ENCODE data around the gene SEMA4D. TPM values are rescaled to one million over a fixed set of nuclear protein-coding genes. Genes with fewer than 3 reads are reported as not detected.

Gene SEMA4D
- polyA plus RNA-seq, 1 donor from 2014 or later, result 35.3 TPM

- H3K4me3 Mint-ChIP-seq, result peak overlapping the region in 1 of 4 donors; percentile 39
These were observed 49.1 kb downstream of the SEMA4D start for GRCh38 chr9:89448821-89449220.

GRCh38 chr9:89448381-89448780, 49.5 kb downstream of the SEMA4D start:
- H3K4me3 Mint-ChIP-seq, result peak overlapping the region in 1 of 4 donors; percentile 49
- H3K27me3 Mint-ChIP-seq, result no peaks in the 10 kb centered on the region
- H3K36me3 Mint-ChIP-seq, result peaks cover 4% of the 10 kb centered on the region
- no peaks in the 10 kb centered on the region for H3K9me3 Mint-ChIP-seq
- peaks cover 36 to 52% (median 49%) of the 10 kb centered on the region in 3 donors for H3K4me1 Mint-ChIP-seq
- H3K27ac Mint-ChIP-seq, result peak overlapping the region in 2 of 3 donors; percentile 51 to 85

More at GRCh38 chr9:89448821-89449220, 49.1 kb downstream of the SEMA4D start:
- Mint-ChIP-seq H3K4me1 (peaks cover 36 to 52% (median 49%) of the 10 kb centered on the region in 3 donors), H3K9me3 (no peaks in the 10 kb centered on the region), H3K27ac (peak overlapping the region in 1 of 3 donors; percentile 51), H3K36me3 (peaks cover 4% of the 10 kb centered on the region), H3K27me3 (no peaks in the 10 kb centered on the region)

GRCh38 chr9:89447416-89447815, 50.5 kb downstream of the SEMA4D start:
- H3K36me3 Mint-ChIP-seq, result peaks cover 4% of the 10 kb centered on the region
- H3K9me3 Mint-ChIP-seq, result no peaks in the 10 kb centered on the region
- peak overlapping the region in 1 of 4 donors; percentile 39 for H3K4me3 Mint-ChIP-seq
- H3K27me3 Mint-ChIP-seq, result no peaks in the 10 kb centered on the region
- peak overlapping the region in 1 of 3 donors; percentile 63 for H3K27ac Mint-ChIP-seq
- H3K4me1 Mint-ChIP-seq, result peaks cover 40 to 58% (median 48%) of the 10 kb centered on the region in 3 donors

GRCh38 chr9:89446961-89447310, 51.0 kb downstream of the SEMA4D start:
- peaks cover 42 to 63% (median 52%) of the 10 kb centered on the region in 3 donors for H3K4me1 Mint-ChIP-seq
- no peaks in the 10 kb centered on the region for H3K27me3 Mint-ChIP-seq
- no peaks in the 10 kb centered on the region for H3K9me3 Mint-ChIP-seq
- H3K36me3 Mint-ChIP-seq, result peaks cover 4% of the 10 kb centered on the region
- no peak overlapping the region for H3K4me3 Mint-ChIP-seq
- H3K27ac Mint-ChIP-seq, result no peak overlapping the region

- H3K4me1 Mint-ChIP-seq, result peaks cover 45 to 67% (median 51%) of the 10 kb centered on the region in 3 donors
- H3K4me3 Mint-ChIP-seq, result peak overlapping the region in 1 of 4 donors; percentile 23
- no peaks in the 10 kb centered on the region for H3K9me3 Mint-ChIP-seq
- H3K27me3 Mint-ChIP-seq, result no peaks in the 10 kb centered on the region
- peak overlapping the region in 2 of 3 donors; percentile 71 to 82 for H3K27ac Mint-ChIP-seq
- peaks cover 3% of the 10 kb centered on the region for H3K36me3 Mint-ChIP-seq
These were observed 51.5 kb downstream of the SEMA4D start for GRCh38 chr9:89446261-89446960.

GRCh38 chr9:89445801-89446251, 52.1 kb downstream of the SEMA4D start:
- Mint-ChIP-seq H3K36me3 (peaks cover 3% of the 10 kb centered on the region), H3K4me1 (peaks cover 49 to 70% (median 49%) of the 10 kb centered on the region in 3 donors), H3K27me3 (no peaks in the 10 kb centered on the region)

GRCh38 chr9:89444925-89445765, 52.8 kb downstream of the SEMA4D start:
- H3K4me1 Mint-ChIP-seq, result peaks cover 50 to 75% (median 56%) of the 10 kb centered on the region in 3 donors

More at GRCh38 chr9:89445801-89446251, 52.1 kb downstream of the SEMA4D start:
- peak overlapping the region in 2 of 3 donors; percentile 71 to 82 for H3K27ac Mint-ChIP-seq
- no peaks in the 10 kb centered on the region for H3K9me3 Mint-ChIP-seq
- peak overlapping the region in 1 of 4 donors; percentile 23 for H3K4me3 Mint-ChIP-seq

GRCh38 chr9:89444274-89444673, 53.6 kb downstream of the SEMA4D start:
- Mint-ChIP-seq H3K9me3 (no peaks in the 10 kb centered on the region), H3K27ac (peak overlapping the region; percentile 30 to 93 (median 77)), H3K4me3 (peak overlapping the region in 3 of 4 donors; percentile 9 to 87 (median 22)), H3K27me3 (no peaks in the 10 kb centered on the region), H3K4me1 (peaks cover 56 to 76% (median 60%) of the 10 kb centered on the region in 3 donors), H3K36me3 (peaks cover 6% of the 10 kb centered on the region)

More at GRCh38 chr9:89444925-89445765, 52.8 kb downstream of the SEMA4D start:
- Mint-ChIP-seq H3K27me3 (no peaks in the 10 kb centered on the region), H3K4me3 (peak overlapping the region in 3 of 4 donors; percentile 9 to 31 (median 22)), H3K27ac (peak overlapping the region in 2 of 3 donors; percentile 71 to 77), H3K9me3 (no peaks in the 10 kb centered on the region), H3K36me3 (peaks cover 6% of the 10 kb centered on the region)

- peak overlapping the region in 3 of 4 donors; percentile 34 to 89 (median 88) for H3K4me3 Mint-ChIP-seq
- H3K9me3 Mint-ChIP-seq, result no peaks in the 10 kb centered on the region
- peaks cover 8% of the 10 kb centered on the region for H3K36me3 Mint-ChIP-seq
These were observed 54.7 kb downstream of the SEMA4D start for GRCh38 chr9:89442981-89443814.

GRCh38 chr9:89442501-89442978, 55.4 kb downstream of the SEMA4D start:
- peak overlapping the region in 3 of 4 donors; percentile 34 to 89 (median 88) for H3K4me3 Mint-ChIP-seq
- peak overlapping the region; percentile 28 to 73 (median 65) for H3K27ac Mint-ChIP-seq
- no peaks in the 10 kb centered on the region for H3K9me3 Mint-ChIP-seq
- peaks cover 56 to 75% (median 62%) of the 10 kb centered on the region in 3 donors for H3K4me1 Mint-ChIP-seq
- H3K36me3 Mint-ChIP-seq, result peaks cover 8% of the 10 kb centered on the region
- H3K27me3 Mint-ChIP-seq, result no peaks in the 10 kb centered on the region

More at GRCh38 chr9:89442981-89443814, 54.7 kb downstream of the SEMA4D start:
- Mint-ChIP-seq H3K27me3 (no peaks in the 10 kb centered on the region), H3K27ac (peak overlapping the region; percentile 28 to 73 (median 65)), H3K4me1 (peaks cover 52 to 71% (median 59%) of the 10 kb centered on the region in 3 donors)

GRCh38 chr9:89441986-89442385, 55.9 kb downstream of the SEMA4D start:
- Mint-ChIP-seq H3K27ac (peak overlapping the region in 2 of 3 donors; percentile 28 to 73), H3K4me1 (peaks cover 62 to 78% (median 62%) of the 10 kb centered on the region in 3 donors), H3K4me3 (peak overlapping the region in 2 of 4 donors; percentile 88 to 89), H3K36me3 (peaks cover 8% of the 10 kb centered on the region), H3K27me3 (no peaks in the 10 kb centered on the region), H3K9me3 (no peaks in the 10 kb centered on the region)

- H3K27me3 Mint-ChIP-seq, result no peaks in the 10 kb centered on the region
- peaks cover 63 to 79% (median 65%) of the 10 kb centered on the region in 3 donors for H3K4me1 Mint-ChIP-seq
- no peak overlapping the region for H3K27ac Mint-ChIP-seq
- H3K36me3 Mint-ChIP-seq, result peaks cover 8% of the 10 kb centered on the region
- no peaks in the 10 kb centered on the region for H3K9me3 Mint-ChIP-seq
- H3K4me3 Mint-ChIP-seq, result peak overlapping the region in 1 of 4 donors; percentile 47
These were observed 56.3 kb downstream of the SEMA4D start for GRCh38 chr9:89441655-89441970.

GRCh38 chr9:89440951-89441654, 56.8 kb downstream of the SEMA4D start:
- peak overlapping the region; percentile 20 to 92 (median 89) for H3K27ac Mint-ChIP-seq
- H3K4me3 Mint-ChIP-seq, result peak overlapping the region in 2 of 4 donors; percentile 44 to 53
- H3K27me3 Mint-ChIP-seq, result no peaks in the 10 kb centered on the region
- no peaks in the 10 kb centered on the region for H3K9me3 Mint-ChIP-seq
- H3K36me3 Mint-ChIP-seq, result peaks cover 8% of the 10 kb centered on the region
- peaks cover 63 to 83% (median 68%) of the 10 kb centered on the region in 3 donors for H3K4me1 Mint-ChIP-seq
